MM.1S (cell line): ENCODE data around the gene PLXDC2.

Experiments used
- DNase-seq: peaks from one replicate; pipeline ENCODE4 v3.0.0-alpha.2; 2015
- H2AFZ ChIP-seq: fragments of 300-600 bp; sonication (generic); 2 replicates; pipeline ENCODE4 v1.6.0; 2016; ENCODE audit warnings: antibody characterized with exemption, low read length
- H3F3A ChIP-seq: fragments of 300-600 bp; sonication (generic); 2 replicates; pipeline ENCODE4 v1.6.1; 2016; ENCODE audit warnings: mild to moderate bottlenecking, antibody characterized with exemption, low read length, moderate library complexity, mixed read lengths; ENCODE audit not compliant: insufficient read depth
- H3K27ac ChIP-seq: fragments of 300-600 bp; sonication (generic); 2 replicates; pipeline ENCODE4 v1.5.1; 2016; ENCODE audit warnings: mild to moderate bottlenecking, low read length
- H3K27me3 ChIP-seq: fragments of 300-600 bp; sonication (generic); replicated peaks from 2 replicates; pipeline ENCODE4 v1.6.0; 2016; ENCODE audit warnings: low read length; ENCODE audit not compliant: insufficient read depth
- H3K36me3 ChIP-seq: fragments of 300-600 bp; sonication (generic); replicated peaks from 2 replicates; pipeline ENCODE4 v1.6.1; 2016; ENCODE audit warnings: mild to moderate bottlenecking, low read length, mixed read lengths; ENCODE audit not compliant: insufficient read depth
- H3K4me1 ChIP-seq: fragments of 300-600 bp; sonication (generic); 2 replicates; pipeline ENCODE4 v1.6.1; 2016; ENCODE audit warnings: low read length, mixed read lengths
- H3K4me2 ChIP-seq: fragments of 300-600 bp; sonication (generic); 2 replicates; pipeline ENCODE4 v1.6.0; 2016; ENCODE audit warnings: low read depth, low read length
- H3K4me3 ChIP-seq: fragments of 300-600 bp; sonication (generic); 2 replicates; pipeline ENCODE4 v1.5.1; 2016; ENCODE audit warnings: low read length, mixed read lengths
- H3K79me2 ChIP-seq: fragments of 300-600 bp; sonication (generic); 2 replicates; pipeline ENCODE4 v1.6.1; 2016; ENCODE audit warnings: mixed run types, low read length, mixed read lengths
- H3K9ac ChIP-seq: fragments of 300-600 bp; sonication (generic); 2 replicates; pipeline ENCODE4 v1.6.1; 2016; ENCODE audit warnings: low read length, mixed read lengths
- H3K9me2 ChIP-seq: fragments of 300-600 bp; sonication (generic); replicated peaks from 2 replicates; pipeline ENCODE4 v1.6.1; 2016; ENCODE audit warnings: mild to moderate bottlenecking, low read length, mixed read lengths; ENCODE audit not compliant: insufficient read depth
- H3K9me3 ChIP-seq: fragments of 300-600 bp; sonication (generic); replicated peaks from 2 replicates; pipeline ENCODE4 v1.6.1; 2016; ENCODE audit warnings: mild to moderate bottlenecking, low read length, mixed read lengths; ENCODE audit not compliant: insufficient read depth
- H4K20me1 ChIP-seq: fragments of 300-600 bp; sonication (generic); 2 replicates; pipeline ENCODE4 v1.6.1; 2016; ENCODE audit warnings: mild to moderate bottlenecking, low read length, moderate library complexity, mixed read lengths; ENCODE audit not compliant: insufficient read depth
- EZH2 ChIP-seq: fragments of 300-600 bp; sonication (generic); optimal IDR thresholded peaks from 2 replicates; pipeline ENCODE3; 2017; ENCODE audit warnings: low read depth, mild to moderate bottlenecking, antibody characterized with exemption, low read length, mixed read lengths
- EZH2phosphoT487 ChIP-seq: fragments of 300-600 bp; sonication (generic); IDR thresholded peaks from 2 replicates; pipeline ENCODE4 v1.6.1; 2018; ENCODE audit warnings: antibody characterized with exemption, low read length
- TF ChIP-seq, protein P1 (sequence below): fragments of 300-600 bp; sonication (generic); IDR thresholded peaks from 2 replicates; pipeline ENCODE4 v1.5.1; 2016; ENCODE audit warnings: antibody characterized with exemption, low read length, mixed read lengths

PLXDC2 gene

GRCh38 chr10:20271490-20271889 lies 455.3 kb downstream of the PLXDC2 start:
- H3K27me3 ChIP-seq: no peaks in the 10 kb centered on the region
- H3K4me3 ChIP-seq: no peak overlapping the region
- TF ChIP-seq EZH2phosphoT487 (no peak), EZH2 (no peak)
- TF ChIP-seq, protein P1, sequence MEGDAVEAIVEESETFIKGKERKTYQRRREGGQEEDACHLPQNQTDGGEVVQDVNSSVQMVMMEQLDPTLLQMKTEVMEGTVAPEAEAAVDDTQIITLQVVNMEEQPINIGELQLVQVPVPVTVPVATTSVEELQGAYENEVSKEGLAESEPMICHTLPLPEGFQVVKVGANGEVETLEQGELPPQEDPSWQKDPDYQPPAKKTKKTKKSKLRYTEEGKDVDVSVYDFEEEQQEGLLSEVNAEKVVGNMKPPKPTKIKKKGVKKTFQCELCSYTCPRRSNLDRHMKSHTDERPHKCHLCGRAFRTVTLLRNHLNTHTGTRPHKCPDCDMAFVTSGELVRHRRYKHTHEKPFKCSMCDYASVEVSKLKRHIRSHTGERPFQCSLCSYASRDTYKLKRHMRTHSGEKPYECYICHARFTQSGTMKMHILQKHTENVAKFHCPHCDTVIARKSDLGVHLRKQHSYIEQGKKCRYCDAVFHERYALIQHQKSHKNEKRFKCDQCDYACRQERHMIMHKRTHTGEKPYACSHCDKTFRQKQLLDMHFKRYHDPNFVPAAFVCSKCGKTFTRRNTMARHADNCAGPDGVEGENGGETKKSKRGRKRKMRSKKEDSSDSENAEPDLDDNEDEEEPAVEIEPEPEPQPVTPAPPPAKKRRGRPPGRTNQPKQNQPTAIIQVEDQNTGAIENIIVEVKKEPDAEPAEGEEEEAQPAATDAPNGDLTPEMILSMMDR: no peak

GRCh38 chr10:20272608-20273007 lies 456.4 kb downstream of the PLXDC2 start:
- Histone ChIP-seq H3K27me3 (no peaks in the 10 kb centered on the region), H3K79me2 (no peaks in the 10 kb centered on the region), H3K4me3 (no peak overlapping the region), H3K4me1 (no peaks in the 10 kb centered on the region), H3K36me3 (no peaks in the 10 kb centered on the region), H3K9ac (no peak overlapping the region), H3K9me3 (no peaks in the 10 kb centered on the region), H4K20me1 (no peaks in the 10 kb centered on the region), H3K27ac (no peak overlapping the region), H3K9me2 (no peaks in the 10 kb centered on the region), H3F3A (no peaks in the 10 kb centered on the region), H3K4me2 (no peak overlapping the region), H2AFZ (no peak overlapping the region)
- DNase-seq: no peak
- TF ChIP-seq EZH2 (no peak), EZH2phosphoT487 (no peak)
- TF ChIP-seq, protein P1: no peak

More at GRCh38 chr10:20271490-20271889, 455.3 kb downstream of the PLXDC2 start:
- H3K9ac ChIP-seq: no peak overlapping the region
- H2AFZ ChIP-seq: no peak overlapping the region
- no peaks in the 10 kb centered on the region for H3K79me2 ChIP-seq
- no peaks in the 10 kb centered on the region for H3K9me2 ChIP-seq
- H3K9me3 ChIP-seq: no peaks in the 10 kb centered on the region
- H3F3A ChIP-seq: no peaks in the 10 kb centered on the region
- no peak overlapping the region for H3K4me2 ChIP-seq
- no peaks in the 10 kb centered on the region for H3K4me1 ChIP-seq
- H4K20me1 ChIP-seq: no peaks in the 10 kb centered on the region
- no peak overlapping the region for H3K27ac ChIP-seq
- no peak for DNase-seq
- H3K36me3 ChIP-seq: no peaks in the 10 kb centered on the region

- Histone ChIP-seq H3K27ac (no peak overlapping the region), H3K4me3 (no peak overlapping the region), H3K9me3 (no peaks in the 10 kb centered on the region), H3K9ac (no peak overlapping the region), H4K20me1 (no peaks in the 10 kb centered on the region), H3K27me3 (no peaks in the 10 kb centered on the region), H3K4me2 (no peak overlapping the region), H3K4me1 (no peaks in the 10 kb centered on the region), H3K36me3 (no peaks in the 10 kb centered on the region), H3K79me2 (no peaks in the 10 kb centered on the region), H3F3A (no peaks in the 10 kb centered on the region), H2AFZ (no peak overlapping the region), H3K9me2 (no peaks in the 10 kb centered on the region)
- DNase-seq: no peak
- TF ChIP-seq EZH2: no peak
- TF ChIP-seq EZH2phosphoT487: no peak
- TF ChIP-seq, protein P1: no peak
These were observed 458.3 kb downstream of the PLXDC2 start for GRCh38 chr10:20274571-20274970.
